Thymus (tissue), 11 donors: ENCODE measurements around the gene TARS2. TPM values are rescaled to one million over a fixed set of nuclear protein-coding genes. Genes with fewer than 3 reads are reported as not detected.

ENCODE experiments used
- DNase-seq, 9 donors: peaks; one replicate each; pipeline ENCODE4 v3.0.0-alpha.2; 2013; ENCODE audit warnings: low spot score in 9 of 9, low read depth in 6 of 9, missing footprints in 1 of 9
- H3K27ac ChIP-seq, 2 donors: one replicate each; pipeline ENCODE4 v1.5.1; 2013; ENCODE audit warnings: control low read depth in 1 of 2, low read depth in 1 of 2, low read length in 1 of 2, mild to moderate bottlenecking in 1 of 2, moderate library complexity in 1 of 2
- H3K27me3 ChIP-seq, 2 donors: one replicate each; pipeline ENCODE4 v1.5.1; 2013; ENCODE audit warnings: low read length in 1 of 2; ENCODE audit not compliant: control insufficient read depth in 2 of 2, insufficient read depth in 1 of 2
- H3K36me3 ChIP-seq, 2 donors: one replicate each; pipeline ENCODE4 v1.5.1; 2013; ENCODE audit warnings: low read length in 1 of 2, mild to moderate bottlenecking in 1 of 2, moderate library complexity in 1 of 2; ENCODE audit not compliant: control insufficient read depth in 2 of 2, insufficient read depth in 2 of 2
- H3K4me1 ChIP-seq, 2 donors: one replicate each; pipeline ENCODE4 v1.5.1; 2013; ENCODE audit warnings: low read length in 2 of 2; ENCODE audit not compliant: control insufficient read depth in 2 of 2, insufficient read depth in 2 of 2
- H3K4me3 ChIP-seq, 2 donors: one replicate each; pipeline ENCODE4 v1.5.1; 2013; ENCODE audit warnings: low read length in 2 of 2, control low read depth in 1 of 2, mild to moderate bottlenecking in 1 of 2
- H3K9me3 ChIP-seq, 2 donors: one replicate each; pipeline ENCODE4 v1.5.1; 2013; ENCODE audit warnings: low read length in 1 of 2, mild to moderate bottlenecking in 1 of 2; ENCODE audit not compliant: control insufficient read depth in 2 of 2, insufficient read depth in 1 of 2
- WGBS: extraction: QIAGEN DNeasy Blood & Tissue Kit; methylation state at CpG from one replicate; pipeline ENCODE4 v1.1.7; 2013; 5-methylcytosine and 5-hydroxymethylcytosine counted together
- polyA plus RNA-seq: library from polyadenylated mRNA; stranded (reverse); fragments of 200-250 nt; gene quantifications from one replicate; pipeline ENCODE4 v1.2.3, GENCODE V29; 2013
- total RNA-seq: library from RNA; stranded (reverse); fragments of 120-200 nt; gene quantifications from one replicate; pipeline ENCODE4 v1.2.4, GENCODE V29; 2013
- donor health status: healthy.

Gene TARS2
- total and polyA plus RNA-seq, 2 donors, result 12.6 to 17.5 TPM

- H3K4me1 ChIP-seq, result peaks cover 0 to 29% of the 10 kb centered on the region in 2 donors
- H3K36me3 ChIP-seq, result peaks cover 0 to 5% of the 10 kb centered on the region in 2 donors
- H3K27ac ChIP-seq, result no peak overlapping the region
- 97% methylated on average over 2 of the region's 2 CpGs for WGBS
- H3K9me3 ChIP-seq, result no peaks in the 10 kb centered on the region
- H3K4me3 ChIP-seq, result no peak overlapping the region
- peaks cover 0 to 17% of the 10 kb centered on the region in 2 donors for H3K27me3 ChIP-seq
- no peak for DNase-seq
Measured at GRCh38 chr1:150512846-150513245, 25.6 kb downstream of the TARS2 start.

GRCh38 chr1:150513351-150513791, 26.2 kb downstream of the TARS2 start:
- 92% methylated on average over 7 of the region's 7 CpGs for WGBS
- Histone ChIP-seq H3K9me3 (no peaks in the 10 kb centered on the region), H3K27ac (no peak overlapping the region), H3K4me1 (peaks cover 0 to 29% of the 10 kb centered on the region in 2 donors), H3K27me3 (peaks cover 0 to 17% of the 10 kb centered on the region in 2 donors), H3K36me3 (peaks cover 0 to under 1% of the 10 kb centered on the region in 2 donors), H3K4me3 (no peak overlapping the region)
- DNase-seq, result peak in 1 of 9 donors; percentile 37

DNA sequence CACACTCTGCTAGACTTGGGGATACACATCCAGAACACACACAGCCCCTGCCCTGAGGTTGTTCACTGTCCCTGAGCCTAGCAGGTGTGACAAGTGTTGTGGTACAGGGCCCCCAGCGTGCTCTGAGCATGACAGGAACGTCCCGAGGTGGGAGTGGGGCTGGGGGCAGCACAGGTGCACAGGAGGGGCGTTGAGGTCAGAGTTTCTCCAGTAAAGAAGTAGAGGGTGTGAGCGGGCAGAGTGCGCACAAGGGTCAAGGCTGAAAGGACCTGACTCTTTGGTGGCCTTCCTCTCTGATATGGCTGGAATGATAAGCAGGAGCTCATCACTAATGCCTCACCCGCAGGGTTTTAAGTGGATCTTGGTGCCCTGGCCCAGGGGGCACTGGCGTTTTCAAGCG, 27.0 kb downstream of the TARS2 start:
- 94% methylated on average over 9 of the region's 9 CpGs for WGBS
- H3K36me3 ChIP-seq, result no peaks in the 10 kb centered on the region
- no peak for DNase-seq
- no peak overlapping the region for H3K4me3 ChIP-seq
- no peak overlapping the region for H3K27ac ChIP-seq
- H3K27me3 ChIP-seq, result peaks cover 0 to 17% of the 10 kb centered on the region in 2 donors
- H3K9me3 ChIP-seq, result no peaks in the 10 kb centered on the region
- H3K4me1 ChIP-seq, result peaks cover 0 to 29% of the 10 kb centered on the region in 2 donors

DNA sequence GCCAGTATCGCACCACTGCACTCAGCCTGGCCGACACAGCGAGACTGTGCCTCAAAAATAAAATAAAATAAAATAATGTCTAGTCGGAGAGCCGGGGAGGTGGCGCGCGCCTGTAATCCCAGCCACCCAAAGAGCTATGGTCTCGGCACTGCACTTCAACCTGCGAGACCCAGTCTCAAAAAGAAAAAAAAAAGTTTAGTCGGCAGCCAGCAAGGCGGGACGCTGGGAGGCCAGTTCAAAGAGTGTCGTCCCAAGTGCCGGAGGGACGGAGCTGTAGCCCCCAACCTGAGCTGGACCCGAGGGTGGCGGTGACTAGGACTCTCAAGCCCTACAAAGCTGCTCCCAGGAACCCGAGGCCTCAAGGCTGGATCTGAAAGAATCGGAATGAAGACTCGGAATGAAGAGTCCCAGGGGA, 27.7 kb downstream of the TARS2 start:
- H3K27ac ChIP-seq, result peak overlapping the region in 1 of 2 donors; percentile 12
- no peaks in the 10 kb centered on the region for H3K9me3 ChIP-seq
- peaks cover 0 to 29% of the 10 kb centered on the region in 2 donors for H3K4me1 ChIP-seq
- peaks cover 0 to 17% of the 10 kb centered on the region in 2 donors for H3K27me3 ChIP-seq
- H3K36me3 ChIP-seq, result no peaks in the 10 kb centered on the region
- 44% methylated on average over 21 of the region's 21 CpGs for WGBS
- DNase-seq, result no peak
- H3K4me3 ChIP-seq, result peak overlapping the region; percentile 57

DNA sequence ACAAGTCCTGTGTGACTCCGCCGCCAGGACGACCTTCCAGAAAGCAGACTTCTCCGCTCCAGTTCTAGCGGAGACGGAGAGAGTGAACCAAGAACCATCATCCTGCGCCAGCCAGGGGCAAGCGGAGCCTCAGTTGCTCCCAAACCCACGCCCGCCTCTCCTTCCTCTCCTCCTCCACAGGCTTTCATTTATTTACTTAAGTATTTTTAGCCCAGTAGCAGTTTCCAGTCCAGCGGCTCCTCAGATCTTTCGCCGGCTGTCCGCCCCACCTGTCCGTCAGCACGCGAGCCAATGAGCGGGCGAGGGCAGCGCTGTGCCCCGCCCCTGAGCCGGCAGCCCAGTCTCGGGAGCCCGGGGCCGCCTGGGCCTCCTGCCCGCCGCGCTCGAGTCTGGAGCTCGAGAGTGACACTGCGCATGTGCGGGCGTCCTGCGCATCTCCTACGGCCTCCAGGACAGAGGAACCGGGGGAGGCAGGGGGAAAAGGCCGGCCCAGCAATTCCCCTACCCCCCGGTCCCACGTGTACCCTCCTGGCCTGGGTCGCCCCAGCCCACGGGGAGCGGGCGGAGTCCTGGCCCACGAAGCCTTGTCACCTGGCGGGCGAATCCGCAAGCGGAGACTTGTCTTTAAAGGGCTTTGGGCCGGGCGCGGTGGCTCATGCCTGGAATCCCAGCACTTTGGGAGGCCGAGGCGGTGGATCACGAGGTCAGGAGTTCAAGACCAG, 28.3 kb downstream of the TARS2 start, which contains the start of gene FALEC:
Gene FALEC (plus strand): TSS at position 425 of the 722 bp plus-strand sequence.
- H3K9me3 ChIP-seq, result no peaks in the 10 kb centered on the region
- H3K4me1 ChIP-seq, result peaks cover 0 to 29% of the 10 kb centered on the region in 2 donors
- H3K27ac ChIP-seq, result peak within 1 kb of the TSS in 1 of 2 donors; percentile 12
- no peaks in the 10 kb centered on the region for H3K36me3 ChIP-seq
- H3K4me3 ChIP-seq, result peak within 1 kb of the TSS; percentile 57
- peaks cover 0 to 17% of the 10 kb centered on the region in 2 donors for H3K27me3 ChIP-seq
- whole genome bisulfite sequencing, result under 1% methylated on average over 54 of the region's 54 CpGs
- DNase-seq, result peak; percentile 53 to 91 (median 80)

- Histone ChIP-seq H3K36me3 (no peaks in the 10 kb centered on the region), H3K27me3 (peaks cover 0 to 17% of the 10 kb centered on the region in 2 donors), H3K4me1 (peaks cover 0 to 29% of the 10 kb centered on the region in 2 donors), H3K9me3 (no peaks in the 10 kb centered on the region), H3K4me3 (peak overlapping the region; percentile 57), H3K27ac (no peak overlapping the region)
- DNase-seq, result peak in 3 of 9 donors; percentile 8 to 41 (median 12)
- 3% methylated on average over 19 of the region's 19 CpGs for WGBS
Measured at GRCh38 chr1:150516050-150516591, 28.9 kb downstream of the TARS2 start.

GRCh38 chr1:150516616-150517015, 29.4 kb downstream of the TARS2 start:
- Histone ChIP-seq H3K27me3 (peaks cover 0 to 17% of the 10 kb centered on the region in 2 donors), H3K9me3 (no peaks in the 10 kb centered on the region), H3K4me3 (no peak overlapping the region), H3K27ac (no peak overlapping the region), H3K4me1 (peaks cover 0 to 29% of the 10 kb centered on the region in 2 donors), H3K36me3 (no peaks in the 10 kb centered on the region)
- no peak for DNase-seq
- 69% methylated on average over 4 of the region's 4 CpGs for WGBS

DNA sequence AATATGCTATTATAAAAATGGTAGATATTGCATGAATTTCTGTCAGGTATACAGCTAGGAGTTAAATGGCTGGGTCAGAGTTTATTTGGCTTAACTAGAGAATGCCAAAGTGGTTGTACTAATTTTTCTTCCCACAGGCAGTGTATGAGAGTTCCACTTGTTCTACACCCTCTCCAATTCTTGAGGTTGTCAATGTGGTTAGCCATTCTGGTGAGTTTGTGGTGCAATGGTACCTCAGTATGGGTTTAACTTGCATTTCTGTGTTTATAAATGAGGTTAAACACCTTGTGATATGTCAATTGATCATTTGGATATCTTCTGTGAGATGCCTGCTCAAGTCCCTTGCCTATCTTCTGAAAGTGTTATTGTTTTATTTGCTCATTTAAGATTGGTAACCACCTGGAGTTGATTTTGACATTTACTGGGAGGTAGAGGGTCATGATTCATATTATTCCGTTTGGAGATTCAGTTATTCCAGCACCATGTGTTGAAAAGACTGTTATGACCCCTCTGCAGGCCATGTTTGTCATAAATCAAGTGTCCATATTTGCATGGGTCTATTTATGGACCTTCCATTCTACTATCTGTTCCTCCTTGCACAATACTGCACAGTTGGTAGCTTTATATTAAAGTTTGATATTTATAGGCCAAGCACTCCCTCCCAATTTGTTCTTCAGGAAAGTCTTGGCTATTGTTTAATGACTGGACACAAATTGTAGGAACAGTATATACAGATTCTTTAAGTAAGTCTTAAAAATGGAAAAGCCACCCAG, 34.2 kb downstream of the TARS2 start:
- Histone ChIP-seq H3K27ac (no peak overlapping the region), H3K4me3 (no peak overlapping the region), H3K4me1 (peaks cover 0 to 2% of the 10 kb centered on the region in 2 donors), H3K36me3 (no peaks in the 10 kb centered on the region), H3K27me3 (peaks cover 0 to 3% of the 10 kb centered on the region in 2 donors), H3K9me3 (no peaks in the 10 kb centered on the region)
- 96% methylated on average over 1 of the region's 1 CpG for WGBS
- no peak for DNase-seq

DNA sequence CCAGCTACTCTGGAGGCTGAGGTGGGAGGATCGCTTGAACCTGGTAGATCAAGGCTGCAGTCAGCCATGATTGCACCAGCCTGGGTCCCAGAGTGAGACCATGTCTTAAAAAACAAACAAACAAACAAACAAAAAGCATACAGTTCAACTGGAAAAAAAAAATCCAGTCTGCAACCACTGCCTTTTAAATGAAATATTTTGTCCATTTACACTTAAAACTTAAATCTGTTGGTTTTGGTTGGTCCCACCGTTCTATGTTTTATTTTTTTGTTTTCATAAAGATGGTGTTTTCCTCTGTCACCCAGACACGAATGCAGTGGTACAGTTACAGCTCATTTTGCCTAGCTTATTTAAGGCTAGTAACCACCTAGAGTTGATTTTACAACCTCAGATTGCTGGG, 38.1 kb downstream of the TARS2 start:
- no peak overlapping the region for H3K4me3 ChIP-seq
- no peaks in the 10 kb centered on the region for H3K9me3 ChIP-seq
- H3K36me3 ChIP-seq, result no peaks in the 10 kb centered on the region
- no peak overlapping the region for H3K27ac ChIP-seq
- H3K4me1 ChIP-seq, result no peaks in the 10 kb centered on the region
- DNase-seq, result no peak
- H3K27me3 ChIP-seq, result no peaks in the 10 kb centered on the region
- 96% methylated on average over 3 of the region's 3 CpGs for WGBS
